HepG2 (cell line): Measurements from ENCODE around the gene P3H2. TPM values are rescaled to one million over a fixed set of nuclear protein-coding genes. Genes with fewer than 3 reads are reported as not detected.

Source experiments
- ATAC-seq: fragments of 200-7000 bp; cut with Tn5 transposase; 3 replicates; pipeline ENCODE4 v1.9.1; 2020; ENCODE audit warnings: mild to moderate bottlenecking, moderate library complexity
- BruUV-seq: library from RNA; stranded (reverse); fragments of 400-500 nt; replicated peaks from 2 replicates; lab custom pipeline; 2021; lab: Mats Ljungman, UMichigan
- CTCF ChIA-PET: fragments of 300-600 bp; formaldehyde crosslinking; extraction: SDS; loops from one replicate; lab custom pipeline; 2021; ENCODE audit warnings: low total read pairs, inconsistent platforms, low intra/inter-chr PET ratio; lab: Yijun Ruan, JAX
- POLR2A ChIA-PET: fragments of 350-600 bp; sonication (Branson Sonifier 250); formaldehyde crosslinking; loops from one replicate; lab custom pipeline; 2020; ENCODE audit warnings: antibody characterized with exemption, inconsistent platforms; lab: Yijun Ruan, JAX
- DNase-seq: peaks from one replicate; pipeline ENCODE4 v3.0.0-alpha.2; 2015; ENCODE audit warnings: low spot score
- FAIRE-seq: peaks from 3 replicates; lab custom pipeline; 2011; peaks lifted over from hg19 to GRCh38; lab: Jason Lieb, UNC
- H2AFZ ChIP-seq: one replicate; pipeline ENCODE4 v1.6.1; 2011; ENCODE audit warnings: low read length, inconsistent platforms
- H3K27ac ChIP-seq: fragments of 300-600 bp; 3 replicates; pipeline ENCODE4 v1.8.0; 2011; ENCODE audit warnings: mixed run types, mild to moderate bottlenecking, mixed read lengths, low read length, inconsistent platforms; ENCODE audit not compliant: insufficient read depth; ENCODE audit errors: extremely low read length
- H3K27me3 ChIP-seq, 2 experiments: fragments of 200-600 bp in 1 of 2; 2 replicates in 1 of 2; 3 replicates in 1 of 2; pipeline versions ENCODE4 v1.6.0 to v1.8.0; 2011; ENCODE audit warnings: low read length in 2 of 2, mild to moderate bottlenecking in 2 of 2, moderate library complexity in 2 of 2, inconsistent platforms in 1 of 2; ENCODE audit not compliant: insufficient read depth in 2 of 2, control insufficient read depth in 1 of 2
- H3K36me3 ChIP-seq, 2 experiments: fragments of 200-600 bp in 1 of 2; replicated peaks in 1 of 2; 2 replicates in 1 of 2; 3 replicates in 1 of 2; pipeline versions ENCODE4 v1.5.1 to v1.8.0; 2011; ENCODE audit warnings: low read length in 2 of 2, inconsistent platforms in 1 of 2; ENCODE audit not compliant: insufficient read depth in 2 of 2, control insufficient read depth in 1 of 2
- H3K4me1 ChIP-seq: 2 replicates; pipeline ENCODE4 v1.5.1; 2012; ENCODE audit warnings: low read length, inconsistent platforms; ENCODE audit not compliant: insufficient read depth
- H3K4me2 ChIP-seq: 2 replicates; pipeline ENCODE4 v1.6.0; 2011; ENCODE audit warnings: low read depth, low read length, inconsistent platforms
- H3K4me3 ChIP-seq, 3 experiments: fragments of 200-600 bp in 1 of 3; sonication (generic), shearing (Covaris generic) in 1 of 3; replicated peaks in 1 of 3; 2 replicates each; pipeline ENCODE4 v1.5.1; 2011 to 2016; ENCODE audit warnings: low read length in 3 of 3, inconsistent platforms in 2 of 3, low read depth in 2 of 3, mild to moderate bottlenecking in 2 of 3, control low read depth in 1 of 3, mixed read lengths in 1 of 3; ENCODE audit not compliant: insufficient read depth in 1 of 3
- H3K79me2 ChIP-seq: one replicate; pipeline ENCODE4 v1.6.1; 2011; ENCODE audit warnings: low read length, inconsistent platforms; ENCODE audit not compliant: insufficient read depth
- H3K9ac ChIP-seq: 2 replicates; pipeline ENCODE4 v1.6.0; 2011; ENCODE audit warnings: mild to moderate bottlenecking, low read depth, low read length, inconsistent platforms; ENCODE audit not compliant: insufficient read depth
- H3K9me3 ChIP-seq: 2 replicates; pipeline ENCODE4 v1.5.1; 2012; ENCODE audit warnings: mild to moderate bottlenecking, low read length
- H4K20me1 ChIP-seq: 2 replicates; pipeline ENCODE4 v1.6.0; 2011; ENCODE audit warnings: inconsistent platforms, mild to moderate bottlenecking, low read length, moderate library complexity; ENCODE audit not compliant: insufficient read depth
- ATF3 ChIP-seq: sonication (generic); formaldehyde crosslinking; IDR thresholded peaks from 2 replicates; pipeline ENCODE4 v1.4.0; 2020; ENCODE audit warnings: missing genetic modification reagents
- DRAP1 ChIP-seq: IDR thresholded peaks from 2 replicates; pipeline ENCODE4 v1.6.1; 2016; ENCODE audit warnings: missing genetic modification reagents, missing compliant biosample characterization
- EED ChIP-seq: sonication (generic); formaldehyde crosslinking; IDR thresholded peaks from 2 replicates; pipeline ENCODE4 v1.5.0; 2020; ENCODE audit warnings: mild to moderate bottlenecking, missing genetic modification reagents
- GTF3A ChIP-seq: sonication (generic); formaldehyde crosslinking; conservative IDR thresholded peaks from 2 replicates; pipeline ENCODE4 v1.4.0; 2020; ENCODE audit warnings: mild to moderate bottlenecking, missing genetic modification reagents
- MED8 ChIP-seq: sonication (generic); formaldehyde crosslinking; IDR thresholded peaks from 2 replicates; pipeline ENCODE4 v1.8.1; 2023; ENCODE audit warnings: mild to moderate bottlenecking, missing genetic modification reagents; ENCODE audit not compliant: insufficient replicate concordance
- NR2F6 ChIP-seq, 2 experiments: IDR thresholded peaks; 2 replicates each; pipeline ENCODE4 v1.6.1; 2016; ENCODE audit warnings: antibody characterized with exemption in 1 of 2, mild to moderate bottlenecking in 1 of 2
- USF2 ChIP-seq, 2 experiments: sonication (generic) in 1 of 2; formaldehyde crosslinking in 1 of 2; IDR thresholded peaks; 2 replicates each; pipeline versions ENCODE4 v1.5.1 to v1.6.1; 2011 to 2020; ENCODE audit warnings: borderline replicate concordance in 1 of 2, low read depth in 1 of 2, low read length in 1 of 2, mild to moderate bottlenecking in 1 of 2, missing genetic modification reagents in 1 of 2, moderate library complexity in 1 of 2
- YEATS4 ChIP-seq: sonication (generic); formaldehyde crosslinking; IDR thresholded peaks from 2 replicates; pipeline ENCODE4 v1.4.0; 2020; ENCODE audit warnings: missing genetic modification reagents, borderline replicate concordance
- ZNF484 ChIP-seq: sonication (generic); formaldehyde crosslinking; IDR thresholded peaks from 2 replicates; pipeline ENCODE4 v1.5.1; 2020; ENCODE audit warnings: mild to moderate bottlenecking, low read depth, missing genetic modification reagents, borderline replicate concordance
- WGBS: methylation state at CpG from one replicate; pipeline ENCODE4 v1.1.6; 2017; ENCODE audit warnings: low lambda C conversion rate; 5-methylcytosine and 5-hydroxymethylcytosine counted together
- in situ Hi-C: cut with HindIII; loops from 2 replicates; pipeline ENCODE4 v1.10.0; 2017; ENCODE audit warnings: low pct_unique_long_range_greater_than_20kb; ENCODE audit not compliant: extremely low pct_ligation_motif_present
- intact Hi-C: fragments of 100-400 bp; cut with micrococcal nuclease; formaldehyde crosslinking; loops from one replicate; pipeline ENCODE4 v1.10.0; 2022; ENCODE audit not compliant: unreplicated experiment
- polyA plus RNA-seq, 8 experiments: library from polyadenylated mRNA; depleted of rRNA in 3 of 8; stranded (reverse) in 7 of 8; unstranded in 1 of 8; fragments of >200 nt; fragmentation: Illumina TruSeq in 4 of 8; extraction: Trizol in 4 of 8; gene quantifications; 2 replicates each; pipeline versions ENCODE4 v1.2.1 to v1.2.3, GENCODE V29; 2011 to 2016; ENCODE audit warnings: low read depth in 4 of 8, missing spikeins in 1 of 8, mixed read lengths in 1 of 8; ENCODE audit not compliant: insufficient read depth in 1 of 8
- total RNA-seq, 5 experiments: library from RNA; depleted of rRNA; stranded (reverse); fragments of >200 nt; fragmentation: Illumina TruSeq; extraction: Trizol; gene quantifications; 2 replicates each; pipeline ENCODE4 v1.2.3, GENCODE V29; 2016; ENCODE audit warnings: low read depth in 1 of 5
- TF ChIP-seq, protein P1 (sequence below): sonication (generic); formaldehyde crosslinking; IDR thresholded peaks from 2 replicates; pipeline ENCODE4 v1.8.1; 2023; ENCODE audit warnings: missing genetic modification reagents, inconsistent platforms, borderline replicate concordance
- TF ChIP-seq, protein P2 (sequence below): sonication (generic); formaldehyde crosslinking; IDR thresholded peaks from 2 replicates; pipeline ENCODE4 v1.4.0; 2020; ENCODE audit warnings: mild to moderate bottlenecking, low read depth, missing genetic modification reagents

The P3H2 gene
- total and polyA plus RNA-seq, 2 of the 13 experiments (the other 11 are each of a cell fraction or from before 2014, with no cell fraction given): not detected

DNA sequence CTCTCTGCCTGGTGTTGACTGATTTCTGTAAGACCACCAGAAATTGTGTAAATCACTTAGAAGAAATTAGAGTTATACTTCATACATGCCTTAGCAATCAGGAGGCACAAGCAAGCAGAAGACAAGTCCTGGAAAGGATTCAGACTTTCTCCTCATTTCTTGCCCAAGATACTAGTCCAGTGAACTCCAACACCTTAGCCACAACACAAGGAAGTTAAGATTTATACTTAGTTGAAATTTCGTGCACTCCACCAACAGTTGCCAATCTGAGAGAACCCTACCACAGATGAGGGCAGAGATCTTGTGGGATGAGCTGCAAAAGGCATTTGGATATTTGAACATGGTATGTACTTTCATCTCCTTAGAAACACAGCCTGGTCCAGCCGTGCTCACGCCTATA, 2.3 kb downstream of the P3H2 start:
- H3K9ac ChIP-seq: no peak overlapping the region
- H3K27me3 ChIP-seq: peaks cover 0 to 14% of the 10 kb centered on the region in 2 experiments; a peak in 4 of 5 replicates
- H3K4me1 ChIP-seq: no peaks in the 10 kb centered on the region
- intact Hi-C loops: no loop called here
- BruUV-seq: no TSS peak
- in situ Hi-C loops: no loop called here
- CTCF ChIA-PET: no interaction called here
- TF ChIP-seq ZNF484 (CRISPR knock-in tag): no peak
- no peak for TF ChIP-seq ATF3 (CRISPR knock-in tag)
- TF ChIP-seq, protein P1, sequence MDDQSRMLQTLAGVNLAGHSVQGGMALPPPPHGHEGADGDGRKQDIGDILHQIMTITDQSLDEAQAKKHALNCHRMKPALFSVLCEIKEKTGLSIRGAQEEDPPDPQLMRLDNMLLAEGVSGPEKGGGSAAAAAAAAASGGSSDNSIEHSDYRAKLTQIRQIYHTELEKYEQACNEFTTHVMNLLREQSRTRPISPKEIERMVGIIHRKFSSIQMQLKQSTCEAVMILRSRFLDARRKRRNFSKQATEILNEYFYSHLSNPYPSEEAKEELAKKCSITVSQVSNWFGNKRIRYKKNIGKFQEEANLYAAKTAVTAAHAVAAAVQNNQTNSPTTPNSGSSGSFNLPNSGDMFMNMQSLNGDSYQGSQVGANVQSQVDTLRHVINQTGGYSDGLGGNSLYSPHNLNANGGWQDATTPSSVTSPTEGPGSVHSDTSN (CRISPR knock-in tag): no peak
- no peak for FAIRE-seq
- H3K27ac ChIP-seq: no peak overlapping the region
- no peak for DNase-seq
- no peak overlapping the region for H3K4me2 ChIP-seq
- no peak for ATAC-seq
- no peak overlapping the region for H2AFZ ChIP-seq
- H4K20me1 ChIP-seq: no peaks in the 10 kb centered on the region
- H3K36me3 ChIP-seq: no peaks in the 10 kb centered on the region
- POLR2A ChIA-PET: no interaction called here
- no peaks in the 10 kb centered on the region for H3K79me2 ChIP-seq
- 0% methylated on average over 3 of the region's 3 CpGs for WGBS
- H3K4me3 ChIP-seq: no peak overlapping the region
- no peaks in the 10 kb centered on the region for H3K9me3 ChIP-seq

DNA sequence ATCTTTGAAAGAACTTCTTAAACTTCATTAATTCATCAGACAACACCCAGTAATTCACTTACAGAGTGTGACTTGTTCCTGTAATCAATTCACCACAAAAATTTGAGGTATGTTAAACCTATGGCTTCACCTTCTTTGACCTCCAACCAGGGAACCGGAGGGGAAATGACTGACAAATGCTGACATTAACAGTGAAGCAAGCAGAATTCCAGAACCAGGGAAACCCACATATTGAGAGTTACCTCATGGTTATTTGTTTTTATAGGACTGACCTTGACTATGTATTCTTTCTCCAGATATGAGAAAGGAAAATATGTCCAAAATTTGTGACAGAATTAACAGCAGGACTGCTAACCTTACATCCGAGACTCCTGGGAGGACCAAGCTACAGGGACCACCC, 2.7 kb downstream of the P3H2 start:
- Histone ChIP-seq H3K4me1 (no peaks in the 10 kb centered on the region), H3K9me3 (no peaks in the 10 kb centered on the region), H3K9ac (no peak overlapping the region), H3K36me3 (no peaks in the 10 kb centered on the region), H3K79me2 (no peaks in the 10 kb centered on the region), H3K4me2 (no peak overlapping the region), H3K27ac (no peak overlapping the region), H2AFZ (no peak overlapping the region), H4K20me1 (no peaks in the 10 kb centered on the region), H3K27me3 (peaks cover 0 to 14% of the 10 kb centered on the region in 2 experiments; a peak in 4 of 5 replicates)
- no peak for DNase-seq
- POLR2A ChIA-PET: no interaction called here
- 30% methylated on average over 2 of the region's 2 CpGs for WGBS
- in situ Hi-C loops: no loop called here
- CTCF ChIA-PET: no interaction called here
- no peak for FAIRE-seq
- TF ChIP-seq, protein P2, sequence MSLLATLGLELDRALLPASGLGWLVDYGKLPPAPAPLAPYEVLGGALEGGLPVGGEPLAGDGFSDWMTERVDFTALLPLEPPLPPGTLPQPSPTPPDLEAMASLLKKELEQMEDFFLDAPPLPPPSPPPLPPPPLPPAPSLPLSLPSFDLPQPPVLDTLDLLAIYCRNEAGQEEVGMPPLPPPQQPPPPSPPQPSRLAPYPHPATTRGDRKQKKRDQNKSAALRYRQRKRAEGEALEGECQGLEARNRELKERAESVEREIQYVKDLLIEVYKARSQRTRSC (CRISPR knock-in tag): no peak
- TF ChIP-seq GTF3A (CRISPR knock-in tag): no peak
- no peak for TF ChIP-seq USF2 (IDR thresholded peaks at IDR 0.05; ENCODE audit: low read depth, low read length)
- TF ChIP-seq USF2 (CRISPR knock-in tag; IDR thresholded peaks at IDR 0.05; ENCODE audit: borderline replicate concordance): no peak
- no peak for TF ChIP-seq EED (CRISPR knock-in tag)
- TF ChIP-seq NR2F6 (IDR thresholded peaks at IDR 0.05): no peak
- no peak for TF ChIP-seq NR2F6 (CRISPR knock-in tag; IDR thresholded peaks at IDR 0.05)
- no peak for TF ChIP-seq MED8 (CRISPR knock-in tag)
- no peak for TF ChIP-seq YEATS4
- no peak for TF ChIP-seq DRAP1 (CRISPR knock-in tag)
- no peak for TF ChIP-seq ATF3 (CRISPR knock-in tag)
- TF ChIP-seq, all 625 proteins: peak for 0
- ATAC-seq: no peak
- BruUV-seq: no TSS peak
- intact Hi-C loops: no loop called here
- H3K4me3 ChIP-seq: no peak overlapping the region
